Bone marrow (tissue), 2 donors: ENCODE measurements around the gene ATXN7L1.

Experiments used
- DNase-seq, 2 donors: peaks; one replicate each; lab custom pipeline; 2025; lab: John Stamatoyannopoulos, UW

Gene ATXN7L1

GRCh38 chr7:105827151-105827875 lies 49.1 kb downstream of the ATXN7L1 start:
- no peak for DNase-seq

- DNase-seq = no peak
Observed at GRCh38 chr7:105826143-105826542, 50.3 kb downstream of the ATXN7L1 start.

- no peak for DNase-seq
Observed at GRCh38 chr7:105825371-105825770, 51.0 kb downstream of the ATXN7L1 start.

- DNase-seq = no peak
Observed at GRCh38 chr7:105822806-105823205, 53.6 kb downstream of the ATXN7L1 start.

GRCh38 chr7:105821527-105821926 lies 54.9 kb downstream of the ATXN7L1 start:
- no peak for DNase-seq

GRCh38 chr7:105820363-105821066 lies 55.9 kb downstream of the ATXN7L1 start:
- DNase-seq = no peak

GRCh38 chr7:105819559-105819958 lies 56.8 kb downstream of the ATXN7L1 start:
- DNase-seq = no peak

GRCh38 chr7:105816954-105817615 lies 59.3 kb downstream of the ATXN7L1 start:
- DNase-seq = no peak

- DNase-seq = peak in 1 of 2 donors; percentile 3
Observed at GRCh38 chr7:105816266-105816843, 60.0 kb downstream of the ATXN7L1 start.

- DNase-seq = no peak
Observed at GRCh38 chr7:105815576-105815975, 60.8 kb downstream of the ATXN7L1 start.

- DNase-seq = no peak
Observed at GRCh38 chr7:105814481-105814880, 61.9 kb downstream of the ATXN7L1 start.

GRCh38 chr7:105811189-105811847 lies 65.1 kb downstream of the ATXN7L1 start:
- no peak for DNase-seq

- no peak for DNase-seq
Observed at GRCh38 chr7:105810556-105810955, 65.8 kb downstream of the ATXN7L1 start.

- peak; percentile 4 to 91 for DNase-seq
Observed at GRCh38 chr7:105808703-105809590, 67.5 kb downstream of the ATXN7L1 start.

GRCh38 chr7:105808209-105808608 lies 68.2 kb downstream of the ATXN7L1 start:
- DNase-seq = no peak

- DNase-seq = no peak
Observed at GRCh38 chr7:105807448-105807762, 69.0 kb downstream of the ATXN7L1 start.

- peak; percentile 4 to 77 for DNase-seq
Observed at GRCh38 chr7:105806592-105807447, 69.6 kb downstream of the ATXN7L1 start.

GRCh38 chr7:105805447-105806019 lies 70.9 kb downstream of the ATXN7L1 start:
- DNase-seq = no peak

- no peak for DNase-seq
Observed at GRCh38 chr7:105803429-105803736, 73.0 kb downstream of the ATXN7L1 start.
